ENCODE data around the gene PHLDB3. TPM values are rescaled to one million over a fixed set of nuclear protein-coding genes. Genes with fewer than 3 reads are reported as not detected.

Gene PHLDB3
- total RNA-seq, 4 donors from 2014 or later, result 10.2 to 28.7 (median 16.5) TPM

- WGBS, 2 donors (ENCODE audit: low coverage in 1 of 2), result 0% methylated on average over 35 of the region's 41 CpGs; no CpG with 5 or more reads in 1 of the 2 donors
- peak; percentile 98 for DNase-seq
- H3K9me3 ChIP-seq, result no peaks in the 10 kb centered on the region
- in situ Hi-C loops (cut with MboI; ENCODE audit: low pct_ligation_motif_present in 1 of 4, low pct_unique_long_range_greater_than_20kb in 1 of 4, low sequenced_read_pairs in 3 of 4) (no loop called here), intact Hi-C loops (cut with DNase I; ENCODE audit: low total_unique reads) (loop anchor here (10.0 kb wide), 1 partner anchor 61 kb away; the partner anchor contains the start of genes IRGQ and ZNF576)
- H3K4me3 ChIP-seq, result peak overlapping the region; percentile 41 to 62 (median 53)
- no peaks in the 10 kb centered on the region for H3K27me3 ChIP-seq
- peaks cover 0 to 6% (median 1%) of the 10 kb centered on the region in 4 donors for H3K36me3 ChIP-seq
- peaks cover 5 to 28% (median 13%) of the 10 kb centered on the region in 4 donors for H3K4me1 ChIP-seq
- peak overlapping the region; percentile 92 to 98 (median 96) for H3K27ac ChIP-seq
- TF ChIP-seq CTCF (IDR thresholded peaks at IDR 0.05) (no peak), POLR2A (IDR thresholded peaks at IDR 0.05) (peak; percentile 48), EP300 (IDR thresholded peaks at IDR 0.05; ENCODE audit: low read depth) (no peak), POLR2AphosphoS5 (IDR thresholded peaks at IDR 0.05) (peak; percentile 43 to 62 (median 50))
These were observed 29.2 kb upstream of the PHLDB3 start for GRCh38 chr19:43533546-43534304.

- intact Hi-C loops (cut with DNase I; ENCODE audit: low total_unique reads) (loop anchor here (10.0 kb wide), 1 partner anchor 62 kb away; the partner anchor contains the start of genes IRGQ and ZNF576), in situ Hi-C loops (cut with MboI; ENCODE audit: low pct_ligation_motif_present in 1 of 4, low pct_unique_long_range_greater_than_20kb in 1 of 4, low sequenced_read_pairs in 3 of 4) (no loop called here)
- Histone ChIP-seq H3K4me1 (peaks cover 9 to 35% (median 16%) of the 10 kb centered on the region in 4 donors), H3K27me3 (no peaks in the 10 kb centered on the region), H3K9me3 (no peaks in the 10 kb centered on the region), H3K4me3 (peak within 1 kb of the TSS; percentile 41 to 62 (median 53)), H3K27ac (peak within 1 kb of the TSS; percentile 92 to 98 (median 96)), H3K36me3 (no peaks in the 10 kb centered on the region)
- WGBS, 2 donors (ENCODE audit: low coverage in 1 of 2), result 1% methylated on average over 23 of the region's 47 CpGs; no CpG with 5 or more reads in 1 of the 2 donors
- peak; percentile 91 for DNase-seq
- TF ChIP-seq POLR2AphosphoS5 (IDR thresholded peaks at IDR 0.05), result peak; percentile 65 to 71 (median 66)
- peak in 1 of 5 experiments; percentile 1 for TF ChIP-seq CTCF (IDR thresholded peaks at IDR 0.05)
- TF ChIP-seq EP300 (IDR thresholded peaks at IDR 0.05; ENCODE audit: low read depth), result no peak
These were observed 28.5 kb upstream of the PHLDB3 start, which contains the start of gene ZNF575 for GRCh38 chr19:43532962-43533545. ZNF575 (plus strand) TSS chr19:43533188; CDS start chr19:43534423, 1,235 bp downstream.

- in situ Hi-C loops (cut with MboI; ENCODE audit: low pct_ligation_motif_present in 1 of 4, low pct_unique_long_range_greater_than_20kb in 1 of 4, low sequenced_read_pairs in 3 of 4) (no loop called here), intact Hi-C loops (cut with DNase I; ENCODE audit: low total_unique reads) (loop anchor here (10.0 kb wide), 1 partner anchor 62 kb away; the partner anchor contains the start of genes IRGQ and ZNF576)
- peaks cover 10 to 40% (median 20%) of the 10 kb centered on the region in 4 donors for H3K4me1 ChIP-seq
- TF ChIP-seq EP300 (IDR thresholded peaks at IDR 0.05; ENCODE audit: low read depth) (no peak), POLR2AphosphoS5 (IDR thresholded peaks at IDR 0.05) (peak in 1 of 3 donors; percentile 5)
- 1% methylated on average over 16 of the region's 16 CpGs; no CpG with 5 or more reads in 1 of the 2 donors for WGBS, 2 donors (ENCODE audit: low coverage in 1 of 2)
- H3K9me3 ChIP-seq, result no peaks in the 10 kb centered on the region
- H3K4me3 ChIP-seq, result peak overlapping the region; percentile 41 to 62 (median 53)
- DNase-seq, result peak; percentile 82
- no peaks in the 10 kb centered on the region for H3K27me3 ChIP-seq
- peak overlapping the region; percentile 92 to 98 (median 96) for H3K27ac ChIP-seq
- H3K36me3 ChIP-seq, result no peaks in the 10 kb centered on the region
These were observed 28.0 kb upstream of the PHLDB3 start for GRCh38 chr19:43532571-43532961.

GRCh38 chr19:43527860-43528622, 23.5 kb upstream of the PHLDB3 start:
- intact Hi-C loops (cut with DNase I; ENCODE audit: low total_unique reads) (no loop called here), in situ Hi-C loops (cut with MboI; ENCODE audit: low pct_ligation_motif_present in 1 of 4, low pct_unique_long_range_greater_than_20kb in 1 of 4, low sequenced_read_pairs in 3 of 4) (no loop called here)
- WGBS, 2 donors (ENCODE audit: low coverage in 1 of 2), result 26 to 28% methylated on average over 4 to 13 of the region's 13 CpGs
- no peaks in the 10 kb centered on the region for H3K9me3 ChIP-seq
- H3K36me3 ChIP-seq, result no peaks in the 10 kb centered on the region
- peak overlapping the region; percentile 92 to 97 (median 95) for H3K27ac ChIP-seq
- peaks cover 10 to 67% (median 50%) of the 10 kb centered on the region in 4 donors for H3K4me1 ChIP-seq
- TF ChIP-seq CTCF (IDR thresholded peaks at IDR 0.05) (no peak), POLR2A (IDR thresholded peaks at IDR 0.05) (no peak), POLR2AphosphoS5 (IDR thresholded peaks at IDR 0.05) (peak in 2 of 3 donors; percentile 20 to 21), EP300 (IDR thresholded peaks at IDR 0.05; ENCODE audit: low read depth) (no peak)
- DNase-seq, result peak; percentile 51
- peak overlapping the region in 3 of 4 donors; percentile 88 to 99 (median 94) for H3K4me3 ChIP-seq
- no peaks in the 10 kb centered on the region for H3K27me3 ChIP-seq
